GM12801 (cell line): ENCODE measurements around the gene ADGRB3.

Experiments
- TF ChIP-seq, protein P1 (sequence below): IDR thresholded peaks from one replicate; pipeline ENCODE4 v1.5.1; 2011; ENCODE audit warnings: control low read depth; ENCODE audit not compliant: insufficient read length; ENCODE audit errors: extremely low read depth

The ADGRB3 gene

DNA sequence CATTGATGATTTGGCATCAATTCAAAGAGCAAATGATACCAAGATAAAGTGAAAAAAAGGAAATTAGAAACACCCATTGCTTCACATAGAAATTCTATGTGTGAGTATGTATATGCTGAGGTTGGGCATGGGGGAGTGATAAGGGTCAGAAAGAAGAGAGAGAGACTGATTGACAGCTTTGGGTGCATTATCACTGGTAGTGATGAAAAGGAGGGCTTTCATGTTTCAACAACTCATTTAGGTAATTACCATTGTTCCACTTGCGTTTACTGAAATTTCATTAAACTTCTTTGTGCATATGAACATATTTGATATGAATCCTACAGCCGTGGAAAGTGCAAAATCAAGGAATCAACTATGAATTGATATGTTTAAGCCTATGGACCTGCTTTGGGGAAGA lies 84.7 kb downstream of the ADGRB3 start:
- TF ChIP-seq, protein P1, sequence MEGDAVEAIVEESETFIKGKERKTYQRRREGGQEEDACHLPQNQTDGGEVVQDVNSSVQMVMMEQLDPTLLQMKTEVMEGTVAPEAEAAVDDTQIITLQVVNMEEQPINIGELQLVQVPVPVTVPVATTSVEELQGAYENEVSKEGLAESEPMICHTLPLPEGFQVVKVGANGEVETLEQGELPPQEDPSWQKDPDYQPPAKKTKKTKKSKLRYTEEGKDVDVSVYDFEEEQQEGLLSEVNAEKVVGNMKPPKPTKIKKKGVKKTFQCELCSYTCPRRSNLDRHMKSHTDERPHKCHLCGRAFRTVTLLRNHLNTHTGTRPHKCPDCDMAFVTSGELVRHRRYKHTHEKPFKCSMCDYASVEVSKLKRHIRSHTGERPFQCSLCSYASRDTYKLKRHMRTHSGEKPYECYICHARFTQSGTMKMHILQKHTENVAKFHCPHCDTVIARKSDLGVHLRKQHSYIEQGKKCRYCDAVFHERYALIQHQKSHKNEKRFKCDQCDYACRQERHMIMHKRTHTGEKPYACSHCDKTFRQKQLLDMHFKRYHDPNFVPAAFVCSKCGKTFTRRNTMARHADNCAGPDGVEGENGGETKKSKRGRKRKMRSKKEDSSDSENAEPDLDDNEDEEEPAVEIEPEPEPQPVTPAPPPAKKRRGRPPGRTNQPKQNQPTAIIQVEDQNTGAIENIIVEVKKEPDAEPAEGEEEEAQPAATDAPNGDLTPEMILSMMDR: no peak

DNA sequence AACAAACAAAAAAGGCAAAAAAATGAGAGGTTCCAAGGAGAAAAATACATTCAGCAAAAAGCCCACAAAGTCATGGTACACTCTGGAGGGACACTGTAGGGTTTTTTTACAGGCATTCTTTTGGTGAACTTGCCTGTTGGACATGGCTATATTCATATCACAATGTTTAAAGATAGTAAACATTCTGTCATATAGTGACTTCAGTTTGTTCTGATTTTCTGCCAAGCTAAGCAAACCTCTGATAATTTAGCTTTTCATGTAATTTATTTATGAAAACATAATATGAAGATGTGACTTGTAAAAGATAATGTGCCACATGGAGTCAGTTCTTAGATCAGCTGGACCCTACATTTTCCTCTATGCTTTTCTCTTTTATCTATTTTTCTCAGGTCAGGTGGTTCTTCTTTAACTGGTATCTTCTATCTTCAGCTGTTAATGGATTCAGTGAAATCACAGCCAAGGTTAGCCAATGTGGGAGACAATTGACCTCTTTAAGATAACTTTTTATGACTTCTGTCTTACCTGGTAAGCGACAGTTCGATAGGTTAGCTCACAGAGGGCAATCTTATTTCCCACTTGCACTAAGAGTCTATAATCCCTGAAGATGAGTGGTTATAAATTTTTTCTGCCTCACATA lies 87.9 kb downstream of the ADGRB3 start:
- TF ChIP-seq, protein P1: no peak

DNA sequence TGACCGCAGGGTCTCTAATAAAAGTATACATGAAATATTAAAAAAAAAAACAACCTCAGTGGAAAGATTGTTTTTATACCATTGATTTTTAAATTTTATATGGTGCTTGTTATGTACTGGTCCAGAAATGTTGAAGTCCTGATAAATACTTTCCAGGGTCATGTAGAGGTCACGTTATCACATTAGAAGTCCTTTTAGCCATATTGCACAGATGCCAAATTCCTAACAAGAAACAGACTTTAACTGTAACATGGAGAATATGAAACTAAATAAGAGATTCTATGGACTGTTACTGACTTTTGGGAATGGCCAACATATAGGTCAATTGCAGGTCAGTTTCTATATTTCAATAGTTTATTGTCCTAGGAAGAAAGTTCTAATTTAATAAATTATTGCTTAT lies 89.0 kb downstream of the ADGRB3 start:
- TF ChIP-seq, protein P1: no peak

DNA sequence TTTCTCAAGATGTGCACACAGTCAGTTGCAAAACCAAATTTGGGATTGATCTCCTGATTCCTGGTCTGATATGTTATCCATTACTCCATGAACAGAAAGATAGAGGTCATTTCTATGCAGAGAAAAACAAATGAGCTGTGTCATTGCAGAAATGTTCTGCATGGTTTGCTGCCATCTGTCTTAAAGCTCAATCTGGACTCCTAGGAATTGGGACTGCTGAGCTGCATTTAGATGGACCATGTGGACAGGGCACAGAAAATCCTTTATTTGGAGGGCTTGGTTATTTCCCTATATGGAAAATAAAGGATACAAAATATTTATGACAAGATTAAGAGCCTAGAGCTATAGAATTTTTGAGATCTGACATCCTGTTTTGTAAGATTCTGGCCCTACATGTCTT lies 91.3 kb downstream of the ADGRB3 start:
- TF ChIP-seq, protein P1: no peak

DNA sequence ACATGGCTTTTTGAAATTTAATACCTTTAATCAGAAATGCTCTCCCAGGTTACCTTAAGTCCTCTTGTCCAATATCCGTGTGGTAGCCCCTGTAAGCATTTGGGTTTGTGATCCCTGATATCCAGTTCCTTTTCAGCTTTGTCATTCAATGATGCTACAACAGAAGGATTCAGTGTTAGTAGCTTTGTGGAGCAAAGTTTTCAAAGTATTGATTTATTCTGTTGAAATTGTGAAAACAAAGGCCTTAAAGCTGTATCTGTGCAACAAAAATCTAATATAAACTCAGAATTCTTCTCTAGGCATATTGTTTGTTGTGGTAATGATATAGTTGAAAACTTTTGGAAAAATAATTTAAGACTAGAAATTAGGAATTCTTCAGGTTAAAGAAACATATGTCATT lies 91.9 kb downstream of the ADGRB3 start:
- TF ChIP-seq, protein P1: no peak

DNA sequence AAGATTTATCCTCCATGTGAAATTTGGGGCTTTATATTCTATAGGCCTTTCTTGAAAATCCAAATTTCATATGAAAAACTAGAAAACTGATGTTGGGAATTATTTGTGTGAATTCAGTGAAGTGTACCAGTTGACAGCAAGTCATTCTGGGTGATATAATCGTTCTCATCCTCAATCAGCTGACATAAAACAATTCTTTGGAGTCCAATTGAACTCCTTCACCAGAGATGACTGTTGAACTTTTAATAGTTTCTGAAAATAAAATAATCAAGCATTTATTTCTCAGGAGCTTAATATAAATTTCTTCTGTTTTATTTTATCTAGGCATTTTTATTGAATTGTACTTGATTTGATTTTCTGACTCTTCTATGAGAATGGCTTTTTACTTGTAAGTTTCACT lies 92.6 kb downstream of the ADGRB3 start:
- TF ChIP-seq, protein P1: no peak

DNA sequence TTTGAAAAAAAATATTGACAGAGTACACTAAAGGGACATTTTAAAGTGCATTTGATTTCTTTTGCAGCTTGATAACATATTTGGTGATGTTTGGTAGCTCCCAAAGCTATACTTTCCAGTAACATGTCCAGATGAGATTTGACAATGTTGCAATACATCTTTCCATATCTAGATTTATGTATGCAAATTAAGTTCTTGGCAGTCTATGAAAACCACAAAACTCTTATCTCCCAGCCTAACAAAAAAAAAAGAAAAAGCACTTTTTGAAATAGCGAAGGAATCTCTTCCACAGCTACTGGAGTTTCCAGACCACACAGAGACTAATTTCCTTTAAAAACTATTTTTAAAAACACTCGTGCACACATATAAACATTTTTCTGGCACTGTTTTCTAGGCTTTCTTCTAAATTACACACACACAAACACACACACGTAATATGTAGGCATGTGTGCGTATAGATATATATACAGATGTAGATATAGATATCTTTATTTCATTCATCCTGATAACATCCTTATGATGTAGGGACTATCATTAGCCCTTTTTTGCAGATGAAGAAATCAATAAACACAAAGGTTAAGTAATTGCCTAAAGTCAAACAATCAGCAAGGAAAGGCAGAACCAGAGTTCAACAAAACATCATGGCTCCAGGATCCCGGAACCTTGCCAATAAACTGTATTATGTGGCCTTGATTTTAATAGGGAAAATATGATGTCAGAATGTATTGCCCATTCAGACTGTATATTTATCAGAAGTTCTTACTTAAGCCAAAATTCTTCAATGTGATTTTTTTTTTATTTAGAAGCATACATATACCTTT lies 93.3 kb downstream of the ADGRB3 start:
- TF ChIP-seq, protein P1: no peak
